SU-DHL-6 (cell line): Measurements from ENCODE around the gene DNAH12.

Experiments used
- H2AFZ ChIP-seq: fragments of 200-600 bp; sonication (generic); 2 replicates; pipeline ENCODE4 v1.6.1; 2014; ENCODE audit warnings: low read depth, mild to moderate bottlenecking, moderate library complexity, mixed read lengths, antibody characterized with exemption, low read length; ENCODE audit not compliant: severe bottlenecking
- H3F3A ChIP-seq: fragments of 200-600 bp; shearing (Covaris generic); 2 replicates; pipeline ENCODE4 v1.6.0; 2016; ENCODE audit warnings: antibody characterized with exemption, mild to moderate bottlenecking; ENCODE audit not compliant: insufficient read depth
- H3K27ac ChIP-seq: fragments of 200-600 bp; sonication (generic); 2 replicates; pipeline ENCODE4 v1.5.1; 2016; ENCODE audit warnings: low read depth, mild to moderate bottlenecking, low read length, moderate library complexity, mixed read lengths
- H3K27me3 ChIP-seq: fragments of 200-600 bp; sonication (generic), shearing (Covaris generic); 2 replicates; pipeline ENCODE4 v1.6.0; 2014; ENCODE audit warnings: mild to moderate bottlenecking, low read length
- H3K36me3 ChIP-seq: fragments of 200-600 bp; sonication (generic); 2 replicates; pipeline ENCODE4 v1.6.1; 2014; ENCODE audit warnings: mild to moderate bottlenecking, low read length, mixed read lengths
- H3K4me2 ChIP-seq: fragments of 300-600, 200-600 bp; shearing (Covaris generic), sonication (generic); 2 replicates; pipeline ENCODE4 v1.6.0; 2014; ENCODE audit warnings: low read length, low read depth, mild to moderate bottlenecking; ENCODE audit not compliant: poor library complexity, severe bottlenecking
- H3K4me3 ChIP-seq: fragments of 200-600 bp; sonication (generic); 2 replicates; pipeline ENCODE4 v1.5.1; 2014; ENCODE audit warnings: antibody characterized with exemption, low read length, mild to moderate bottlenecking, mixed read lengths; ENCODE audit not compliant: insufficient read depth, poor library complexity, severe bottlenecking
- H3K79me2 ChIP-seq: fragments of 200-600 bp; sonication (generic); 2 replicates; pipeline ENCODE4 v1.6.1; 2014; ENCODE audit warnings: mild to moderate bottlenecking, low read length, moderate library complexity; ENCODE audit not compliant: insufficient read depth
- H3K9ac ChIP-seq: fragments of 200-600 bp; sonication (generic); 2 replicates; pipeline ENCODE4 v1.7.0; 2014; ENCODE audit warnings: mild to moderate bottlenecking, low read length
- H3K9me2 ChIP-seq: fragments of 200-600 bp; sonication (generic); replicated peaks from 2 replicates; pipeline ENCODE4 v1.6.1; 2014; ENCODE audit warnings: low read length; ENCODE audit not compliant: insufficient read depth
- H3K9me3 ChIP-seq: fragments of 200-600 bp; sonication (generic); 2 replicates; pipeline ENCODE4 v1.6.1; 2014; ENCODE audit warnings: low read length, mixed read lengths; ENCODE audit not compliant: insufficient read depth
- H4K20me1 ChIP-seq: fragments of 200-600 bp; sonication (generic); 2 replicates; pipeline ENCODE4 v1.6.1; 2014; ENCODE audit warnings: low read depth, mild to moderate bottlenecking, antibody characterized with exemption, low read length, moderate library complexity, mixed read lengths
- CTCF ChIP-seq: fragments of 200-600 bp; sonication (generic); IDR thresholded peaks from one replicate; pipeline ENCODE4 v1.5.1; 2017; ENCODE audit warnings: antibody characterized with exemption, mild to moderate bottlenecking, low read length, moderate library complexity; ENCODE audit not compliant: insufficient read depth, poor library complexity, severe bottlenecking
- EZH2phosphoT487 ChIP-seq: fragments of 200-600 bp; sonication (generic), shearing (Covaris generic); conservative IDR thresholded peaks from 2 replicates; pipeline ENCODE4 v1.6.1; 2018; ENCODE audit warnings: mild to moderate bottlenecking, antibody characterized with exemption, low read length, moderate library complexity, mixed read lengths

DNAH12 gene

GRCh38 chr3:57544181-57545125, at the start of gene DNAH12:
Gene DNAH12 (minus strand): TSS chr3:57544344. CDS start chr3:57542870, 1,474 bp downstream.
- Histone ChIP-seq H3K27me3 (no peaks in the 10 kb centered on the region), H3K27ac (no peak within 1 kb of the TSS), H3F3A (0 out of 2 replicates have a peak, but pooled peaks cover 3% of the 10 kb centered on the region), H2AFZ (no peak within 1 kb of the TSS), H3K9ac (no peak within 1 kb of the TSS), H3K9me2 (no peaks in the 10 kb centered on the region), H3K79me2 (no peaks in the 10 kb centered on the region), H4K20me1 (no peaks in the 10 kb centered on the region), H3K4me3 (no peak within 1 kb of the TSS), H3K36me3 (no peaks in the 10 kb centered on the region), H3K4me2 (peak within 1 kb of the TSS; percentile 12), H3K9me3 (no peaks in the 10 kb centered on the region)
- TF ChIP-seq EZH2phosphoT487 (no peak), CTCF (no peak)

GRCh38 chr3:57592306-57592705, 48.2 kb upstream of the DNAH12 start:
- Histone ChIP-seq H3K27ac (no peak overlapping the region), H3K36me3 (peaks cover 4% of the 10 kb centered on the region; the same call in 1 of the 2 replicates), H3K4me2 (no peak overlapping the region), H3K79me2 (peaks cover 93% of the 10 kb centered on the region), H3K4me3 (no peak overlapping the region), H3K9me3 (no peaks in the 10 kb centered on the region), H3K9ac (no peak overlapping the region), H3K27me3 (no peaks in the 10 kb centered on the region), H2AFZ (no peak overlapping the region), H3K9me2 (no peaks in the 10 kb centered on the region), H4K20me1 (no peaks in the 10 kb centered on the region; the same call in 1 of the 2 replicates), H3F3A (peaks cover 11% of the 10 kb centered on the region)
- no peak for TF ChIP-seq CTCF
- no peak for TF ChIP-seq EZH2phosphoT487

GRCh38 chr3:57587905-57588304, 43.8 kb upstream of the DNAH12 start:
- no peaks in the 10 kb centered on the region for H3K9me2 ChIP-seq
- H3K9ac ChIP-seq = no peak overlapping the region
- H3K4me2 ChIP-seq = no peak overlapping the region
- H3K27me3 ChIP-seq = no peaks in the 10 kb centered on the region
- no peak overlapping the region for H2AFZ ChIP-seq
- H3K27ac ChIP-seq = peak overlapping the region; percentile 20; the same call in 1 of the 2 replicates
- TF ChIP-seq CTCF = no peak
- no peak for TF ChIP-seq EZH2phosphoT487
- no peaks in the 10 kb centered on the region for H3K9me3 ChIP-seq
- no peak overlapping the region for H3K4me3 ChIP-seq
- peaks cover 2% of the 10 kb centered on the region; the same call in 1 of the 2 replicates for H3K36me3 ChIP-seq
- H3F3A ChIP-seq = peaks cover 7% of the 10 kb centered on the region
- peaks cover 9% of the 10 kb centered on the region; the same call in 1 of the 2 replicates for H4K20me1 ChIP-seq
- peaks cover 86% of the 10 kb centered on the region for H3K79me2 ChIP-seq
